Transverse colon (tissue), 3 donors: Measurements from ENCODE around the gene MAP3K7.

Source experiments
- EP300 ChIP-seq: sonication (generic); formaldehyde crosslinking; IDR thresholded peaks from one replicate; pipeline ENCODE4 v1.6.1; 2017; ENCODE audit warnings: antibody characterized with exemption, low read depth
- POLR2A ChIP-seq: fragments of 450-650 bp; IDR thresholded peaks from one replicate; pipeline ENCODE4 v1.6.1; 2016; ENCODE audit warnings: antibody characterized with exemption, mild to moderate bottlenecking, moderate library complexity
- TF ChIP-seq, protein P1 (sequence below), 5 experiments: fragments of 200-600 bp in 3 of 5; fragments of 450-650 bp in 2 of 5; sonication (generic) in 3 of 5; IDR thresholded peaks; 1 replicate in 2 of 5; 2 replicates in 3 of 5; pipeline ENCODE4 v1.5.1; 2016 to 2017; ENCODE audit warnings: antibody characterized with exemption in 5 of 5, inconsistent platforms in 3 of 5, mild to moderate bottlenecking in 2 of 5, moderate library complexity in 1 of 5

DNA sequence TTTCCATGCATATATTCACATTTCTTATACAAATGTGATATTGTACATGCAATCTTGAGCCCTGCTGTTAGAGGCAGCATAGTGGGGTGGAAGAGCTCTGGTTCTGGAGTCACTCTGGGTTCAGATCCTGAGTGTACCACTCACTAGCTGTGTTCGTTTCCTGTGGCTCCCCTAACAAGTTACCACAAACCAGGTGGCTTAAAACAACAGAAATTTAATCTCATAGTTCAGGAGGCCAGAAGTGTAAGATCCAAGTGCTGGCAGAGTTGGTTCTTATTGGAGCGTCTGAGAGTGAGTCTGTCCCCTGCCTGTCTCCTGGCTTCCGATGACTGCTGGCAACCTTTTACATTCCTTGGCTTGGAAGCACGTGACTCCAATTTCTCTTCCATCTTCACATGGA lies 115.6 kb downstream of the MAP3K7 start:
- TF ChIP-seq, protein P1, sequence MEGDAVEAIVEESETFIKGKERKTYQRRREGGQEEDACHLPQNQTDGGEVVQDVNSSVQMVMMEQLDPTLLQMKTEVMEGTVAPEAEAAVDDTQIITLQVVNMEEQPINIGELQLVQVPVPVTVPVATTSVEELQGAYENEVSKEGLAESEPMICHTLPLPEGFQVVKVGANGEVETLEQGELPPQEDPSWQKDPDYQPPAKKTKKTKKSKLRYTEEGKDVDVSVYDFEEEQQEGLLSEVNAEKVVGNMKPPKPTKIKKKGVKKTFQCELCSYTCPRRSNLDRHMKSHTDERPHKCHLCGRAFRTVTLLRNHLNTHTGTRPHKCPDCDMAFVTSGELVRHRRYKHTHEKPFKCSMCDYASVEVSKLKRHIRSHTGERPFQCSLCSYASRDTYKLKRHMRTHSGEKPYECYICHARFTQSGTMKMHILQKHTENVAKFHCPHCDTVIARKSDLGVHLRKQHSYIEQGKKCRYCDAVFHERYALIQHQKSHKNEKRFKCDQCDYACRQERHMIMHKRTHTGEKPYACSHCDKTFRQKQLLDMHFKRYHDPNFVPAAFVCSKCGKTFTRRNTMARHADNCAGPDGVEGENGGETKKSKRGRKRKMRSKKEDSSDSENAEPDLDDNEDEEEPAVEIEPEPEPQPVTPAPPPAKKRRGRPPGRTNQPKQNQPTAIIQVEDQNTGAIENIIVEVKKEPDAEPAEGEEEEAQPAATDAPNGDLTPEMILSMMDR (IDR thresholded peaks at IDR 0.05), result no peak
- TF ChIP-seq EP300 (no peak), POLR2A (no peak)
